Psoas muscle (tissue), 8 donors: ENCODE measurements around the gene C1orf74. TPM values are rescaled to one million over a fixed set of nuclear protein-coding genes. Genes with fewer than 3 reads are reported as not detected.

Experiments used
- ATAC-seq, 4 donors: fragments of 200-7000 bp; cut with Tn5 transposase; one replicate each; pipeline ENCODE4 v1.9.1; 2020; ENCODE audit warnings: moderate library complexity in 3 of 4, mild to moderate bottlenecking in 2 of 4
- DNase-seq, 2 donors: peaks; one replicate each; pipeline ENCODE4 v3.0.0-alpha.2; 2020
- H3K27ac ChIP-seq: fragments of 200-600 bp; one replicate; pipeline ENCODE4 v1.8.0; 2022
- H3K27me3 ChIP-seq, 3 donors: fragments of 200-600 bp in 1 of 3; one replicate each; pipeline versions ENCODE4 v1.6.1 to v1.8.0; 2013 to 2022; ENCODE audit warnings: low read length in 2 of 3, mild to moderate bottlenecking in 2 of 3, moderate library complexity in 1 of 3; ENCODE audit not compliant: insufficient read depth in 3 of 3
- H3K36me3 ChIP-seq, 2 donors: fragments of 200-600 bp in 1 of 2; one replicate each; pipeline versions ENCODE4 v1.6.1 to v1.8.0; 2013 to 2022; ENCODE audit warnings: low read depth in 1 of 2, mild to moderate bottlenecking in 1 of 2, moderate library complexity in 1 of 2; ENCODE audit not compliant: insufficient read depth in 1 of 2
- H3K4me1 ChIP-seq: fragments of 200-600 bp; one replicate; pipeline ENCODE4 v1.8.0; 2022
- H3K4me3 ChIP-seq: fragments of 200-600 bp; one replicate; pipeline ENCODE4 v1.8.0; 2022; ENCODE audit warnings: mild to moderate bottlenecking
- H3K9me3 ChIP-seq: fragments of 200-600 bp; one replicate; pipeline ENCODE4 v1.8.0; 2022
- WGBS, 3 donors: extraction: QIAGEN DNeasy Blood & Tissue Kit; methylation state at CpG; one replicate each; pipeline versions ENCODE4 v1.1.6 to v1.1.7; 2013; 5-methylcytosine and 5-hydroxymethylcytosine counted together
- intact Hi-C, 2 donors: fragments of 100-400 bp; cut with DNase I; formaldehyde crosslinking; loops; one replicate each; pipeline versions ENCODE4 v1.11.0 to v1.14.2; 2022
- polyA plus RNA-seq, 3 donors: library from polyadenylated mRNA; stranded (reverse); fragments of 200-250 nt; gene quantifications; one replicate each; pipeline ENCODE4 v1.2.3, GENCODE V29; 2013
- total RNA-seq, 4 donors: library from RNA; stranded (reverse); fragmentation: NEBNext Ultra II Directional in 2 of 4; extraction: Animal tissue kit (Norgen Biotek cat#: 25700) in 2 of 4; gene quantifications; one replicate each; pipeline versions ENCODE4 v1.2.1 to v1.2.4, GENCODE V29; 2021 to 2023
- TF ChIP-seq, protein P1 (sequence below): fragments of 200-600 bp; IDR thresholded peaks from one replicate; pipeline ENCODE4 v1.8.0; 2022; ENCODE audit warnings: antibody characterized with exemption
- donor health status: healthy with polysubstance abuse.
- donor health status: DM: no; HTN: no; CAD: no; lungs with moderate emphysema.
- donor health status: Bipolar disorder and iron deficiency.
- donor health status: healthy.
- donor health status: DM: yes; HTN: yes; CAD: no.
- donor health status: DM: no; HTN: no; CAD: no.
- donor health status: DM: no; HTN: no; CAD: no.
- donor health status: DM: yes; HTN: yes; CAD: no.

Gene C1orf74
- total and polyA plus RNA-seq, 7 donors = 0.45 to 1.8 (median 1.2) TPM

GRCh38 chr1:209815931-209816341, 31.6 kb upstream of the C1orf74 start:
- no peaks in the 10 kb centered on the region for H3K36me3 ChIP-seq
- peaks cover 0 to 21% (median 0%) of the 10 kb centered on the region in 3 donors for H3K27me3 ChIP-seq
- no peak overlapping the region for H3K27ac ChIP-seq
- WGBS, 3 donors = 61 to 80% (median 74%) methylated on average over 6 of the region's 6 CpGs
- ATAC-seq (no peak), DNase-seq (no peak)
- no peaks in the 10 kb centered on the region for H3K9me3 ChIP-seq
- intact Hi-C loops = no loop called here
- H3K4me3 ChIP-seq = no peak overlapping the region
- TF ChIP-seq, protein P1, sequence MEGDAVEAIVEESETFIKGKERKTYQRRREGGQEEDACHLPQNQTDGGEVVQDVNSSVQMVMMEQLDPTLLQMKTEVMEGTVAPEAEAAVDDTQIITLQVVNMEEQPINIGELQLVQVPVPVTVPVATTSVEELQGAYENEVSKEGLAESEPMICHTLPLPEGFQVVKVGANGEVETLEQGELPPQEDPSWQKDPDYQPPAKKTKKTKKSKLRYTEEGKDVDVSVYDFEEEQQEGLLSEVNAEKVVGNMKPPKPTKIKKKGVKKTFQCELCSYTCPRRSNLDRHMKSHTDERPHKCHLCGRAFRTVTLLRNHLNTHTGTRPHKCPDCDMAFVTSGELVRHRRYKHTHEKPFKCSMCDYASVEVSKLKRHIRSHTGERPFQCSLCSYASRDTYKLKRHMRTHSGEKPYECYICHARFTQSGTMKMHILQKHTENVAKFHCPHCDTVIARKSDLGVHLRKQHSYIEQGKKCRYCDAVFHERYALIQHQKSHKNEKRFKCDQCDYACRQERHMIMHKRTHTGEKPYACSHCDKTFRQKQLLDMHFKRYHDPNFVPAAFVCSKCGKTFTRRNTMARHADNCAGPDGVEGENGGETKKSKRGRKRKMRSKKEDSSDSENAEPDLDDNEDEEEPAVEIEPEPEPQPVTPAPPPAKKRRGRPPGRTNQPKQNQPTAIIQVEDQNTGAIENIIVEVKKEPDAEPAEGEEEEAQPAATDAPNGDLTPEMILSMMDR = no peak
- H3K4me1 ChIP-seq = no peaks in the 10 kb centered on the region

GRCh38 chr1:209815490-209815889, 31.1 kb upstream of the C1orf74 start:
- H3K9me3 ChIP-seq = no peaks in the 10 kb centered on the region
- intact Hi-C loops = no loop called here
- H3K4me1 ChIP-seq = no peaks in the 10 kb centered on the region
- WGBS, 3 donors = 67 to 72% (median 71%) methylated on average over 3 of the region's 3 CpGs
- ATAC-seq (no peak), DNase-seq (no peak)
- no peak overlapping the region for H3K4me3 ChIP-seq
- no peaks in the 10 kb centered on the region for H3K36me3 ChIP-seq
- TF ChIP-seq, protein P1 = no peak
- peaks cover 0 to 17% (median 0%) of the 10 kb centered on the region in 3 donors for H3K27me3 ChIP-seq
- no peak overlapping the region for H3K27ac ChIP-seq

GRCh38 chr1:209813902-209814301, 29.5 kb upstream of the C1orf74 start:
- Histone ChIP-seq H3K4me1 (no peaks in the 10 kb centered on the region), H3K4me3 (no peak overlapping the region), H3K9me3 (no peaks in the 10 kb centered on the region), H3K27me3 (peaks cover 0 to 4% (median 0%) of the 10 kb centered on the region in 3 donors), H3K27ac (no peak overlapping the region), H3K36me3 (no peaks in the 10 kb centered on the region)
- no peak for ATAC-seq
- DNase-seq = no peak
- TF ChIP-seq, protein P1 = no peak
- intact Hi-C loops = no loop called here
- WGBS, 3 donors = 85 to 89% (median 86%) methylated on average over 4 of the region's 4 CpGs

- intact Hi-C loops = no loop called here
These were observed 26.4 kb upstream of the C1orf74 start for GRCh38 chr1:209810783-209811182.

More at GRCh38 chr1:209810783-209811182, 26.4 kb upstream of the C1orf74 start:
- WGBS, 3 donors = 87 to 88% (median 88%) methylated on average over 5 of the region's 5 CpGs
- no peaks in the 10 kb centered on the region for H3K4me1 ChIP-seq
- H3K36me3 ChIP-seq = no peaks in the 10 kb centered on the region
- TF ChIP-seq, protein P1 = no peak
- ATAC-seq = no peak
- H3K27ac ChIP-seq = no peak overlapping the region
- no peaks in the 10 kb centered on the region for H3K9me3 ChIP-seq
- no peak for DNase-seq
- peaks cover 0 to 7% (median 5%) of the 10 kb centered on the region in 3 donors for H3K27me3 ChIP-seq
- no peak overlapping the region for H3K4me3 ChIP-seq
